K562 (cell line): ENCODE results near the gene ZNF544. TPM values are rescaled to one million over a fixed set of nuclear protein-coding genes. Genes with fewer than 3 reads are reported as not detected.
A peak's percentile ranks its signal among the peaks of the same experiment; 100 is the strongest.

ENCODE experiments used
- ASH1L ChIP-seq: fragments of 450-650 bp; IDR thresholded peaks from 2 replicates; pipeline ENCODE4 v1.6.1; 2018; ENCODE audit warnings: borderline replicate concordance, mild to moderate bottlenecking, low read depth; ENCODE audit not compliant: partially characterized antibody
- ATF2 ChIP-seq: sonication (generic); formaldehyde crosslinking; IDR thresholded peaks from 2 replicates; pipeline ENCODE4 v1.8.1; 2022; ENCODE audit warnings: missing genetic modification reagents
- CC2D1A ChIP-seq: fragments of 450-650 bp; IDR thresholded peaks from 2 replicates; pipeline ENCODE4 v1.6.1; 2017; ENCODE audit warnings: mild to moderate bottlenecking
- CCNT2 ChIP-seq: IDR thresholded peaks from 2 replicates; pipeline ENCODE4 v1.6.1; 2011; ENCODE audit warnings: borderline replicate concordance, low read depth, mild to moderate bottlenecking, moderate library complexity, mixed read lengths, low read length; ENCODE audit not compliant: insufficient read length; ENCODE audit errors: extremely low read depth
- DPF2 ChIP-seq: fragments of 450-650 bp; IDR thresholded peaks from 2 replicates; pipeline ENCODE4 v1.6.1; 2016
- E2F8 ChIP-seq: fragments of 450-650 bp; IDR thresholded peaks from 2 replicates; pipeline ENCODE4 v1.7.1; 2018; ENCODE audit warnings: mild to moderate bottlenecking, low read depth; ENCODE audit not compliant: partially characterized antibody
- ETS1 ChIP-seq: conservative IDR thresholded peaks from 2 replicates; pipeline ENCODE4 v1.6.1; 2011; ENCODE audit warnings: low read depth, mild to moderate bottlenecking, low read length; ENCODE audit not compliant: control insufficient read depth
- JUNB ChIP-seq: fragments of 450-650 bp; formaldehyde crosslinking; conservative IDR thresholded peaks from 2 replicates; pipeline ENCODE4 v1.4.0; 2020; ENCODE audit warnings: mild to moderate bottlenecking
- KAT8 ChIP-seq: fragments of 450-650 bp; IDR thresholded peaks from 2 replicates; pipeline ENCODE4 v1.6.1; 2016; ENCODE audit warnings: low read depth, mild to moderate bottlenecking
- MTA1 ChIP-seq: fragments of 450-650 bp; IDR thresholded peaks from 2 replicates; pipeline ENCODE4 v1.6.1; 2017; ENCODE audit warnings: borderline replicate concordance
- MTF1 ChIP-seq: fragments of 250-450 bp; sonication (Bioruptor Pico); IDR thresholded peaks from 2 replicates; pipeline ENCODE4 v1.9.0; 2021; ENCODE audit warnings: moderate library complexity, mild to moderate bottlenecking, inconsistent platforms, borderline replicate concordance
- PHB2 ChIP-seq: fragments of 450-650 bp; IDR thresholded peaks from 2 replicates; pipeline ENCODE4 v1.6.1; 2017; ENCODE audit warnings: low read depth
- PHF8 ChIP-seq: fragments of 200-600 bp; sonication (generic); IDR thresholded peaks from 2 replicates; pipeline ENCODE4 v1.6.1; 2012; ENCODE audit warnings: mixed run types, mild to moderate bottlenecking, inconsistent platforms, low read length, moderate library complexity, borderline replicate concordance
- PTRF ChIP-seq: fragments of 450-650 bp; IDR thresholded peaks from 2 replicates; pipeline ENCODE4 v1.6.1; 2016; ENCODE audit warnings: mild to moderate bottlenecking, missing genetic modification characterization, missing compliant biosample characterization
- RNF2 ChIP-seq: sonication (generic); IDR thresholded peaks from 2 replicates; pipeline ENCODE4 v1.6.1; 2016
- RUNX1 ChIP-seq: sonication (generic); IDR thresholded peaks from 2 replicates; pipeline ENCODE4 v1.6.1; 2016; ENCODE audit warnings: antibody characterized with exemption, low read depth
- SAFB ChIP-seq: fragments of 200-400 bp; formaldehyde crosslinking; IDR thresholded peaks from 2 replicates; pipeline ENCODE4 v1.6.1; 2017; ENCODE audit warnings: low read depth, low read length, borderline replicate concordance
- SMARCA4 ChIP-seq: fragments of 450-650 bp; IDR thresholded peaks from 2 replicates; pipeline ENCODE4 v1.6.1; 2016
- ZNF121 ChIP-seq: sonication (generic); formaldehyde crosslinking; conservative IDR thresholded peaks from 2 replicates; pipeline ENCODE4 v1.8.0; 2022; ENCODE audit warnings: missing genetic modification reagents
- ZNF165 ChIP-seq: fragments of 250-450 bp; sonication (Bioruptor Pico); IDR thresholded peaks from 2 replicates; pipeline ENCODE4 v1.4.0; 2020; ENCODE audit warnings: borderline replicate concordance
- ZNF197 ChIP-seq: fragments of 200-800 bp; sonication (Bioruptor generic); IDR thresholded peaks from 2 replicates; pipeline ENCODE4 v1.6.1; 2016; ENCODE audit warnings: low read depth, missing genetic modification characterization, missing compliant biosample characterization
- ZNF41 ChIP-seq: fragments of 250-450 bp; sonication (Bioruptor Pico); conservative IDR thresholded peaks from 2 replicates; pipeline ENCODE4 v1.4.0; 2020; ENCODE audit warnings: mild to moderate bottlenecking
- ZNF75A ChIP-seq: fragments of 450-650 bp; formaldehyde crosslinking; IDR thresholded peaks from 2 replicates; pipeline ENCODE4 v1.4.0; 2020; ENCODE audit warnings: mild to moderate bottlenecking
- ZNF76 ChIP-seq: fragments of 250-450 bp; sonication (Bioruptor Pico); IDR thresholded peaks from 2 replicates; pipeline ENCODE4 v1.4.0; 2020; ENCODE audit warnings: mild to moderate bottlenecking, moderate library complexity, borderline replicate concordance
- polyA plus RNA-seq, 8 experiments: library from polyadenylated mRNA; depleted of rRNA in 4 of 8; stranded (reverse) in 5 of 8; unstranded in 3 of 8; fragments of >200 nt; fragmentation: Nextera tagmentation in 2 of 8; fragmentation: Illumina TruSeq in 1 of 8; extraction: Ambion mirVana in 2 of 8; extraction: Trizol in 1 of 8; gene quantifications; 2 replicates each; pipeline versions ENCODE4 v1.2.1 to v1.2.3, GENCODE V29; 2011 to 2014; ENCODE audit warnings: inconsistent platforms in 1 of 8, missing spikeins in 1 of 8
- total RNA-seq, 7 experiments: library from RNA; depleted of rRNA in 6 of 7; stranded (reverse); fragments of >200 nt in 6 of 7; fragmentation: Illumina TruSeq in 2 of 7; extraction: Trizol in 2 of 7; gene quantifications; 2 replicates each; pipeline versions ENCODE4 v1.2.1 to v1.2.3, GENCODE V29; 2011 to 2021; ENCODE audit warnings: low replicate concordance in 1 of 7
- TF ChIP-seq, protein P1 (sequence below): sonication (generic); formaldehyde crosslinking; IDR thresholded peaks from 2 replicates; pipeline ENCODE4 v1.8.0; 2022; ENCODE audit warnings: mild to moderate bottlenecking, missing genetic modification reagents

Gene ZNF544
- total and polyA plus RNA-seq, 9 of the 15 experiments (the other 6 are each of a cell fraction or from before 2014, with no cell fraction given) = 23.6 to 59.0 (median 41.4) TPM

- TF ChIP-seq ATF2 (CRISPR knock-in tag) (no peak), PHB2 (no peak), E2F8 (peak; percentile 6), ZNF41 (CRISPR knock-in tag) (no peak), MTF1 (CRISPR knock-in tag) (no peak), DPF2 (no peak), ZNF121 (CRISPR knock-in tag) (no peak; the same call in 1 of the 2 replicates), JUNB (CRISPR knock-in tag) (no peak), CCNT2 (no peak), ASH1L (peak; percentile 96), PTRF (tag) (no peak), ZNF75A (no peak), SAFB (no peak), RUNX1 (no peak), RNF2 (peak; percentile 72; the same call in 1 of the 2 replicates), MTA1 (no peak), CC2D1A (no peak), SMARCA4 (no peak), ETS1 (peak; percentile 11; the same call in 1 of the 2 replicates), ZNF76 (CRISPR knock-in tag) (no peak; the same call in 1 of the 2 replicates), PHF8 (peak; percentile 85), KAT8 (no peak), ZNF165 (no peak), ZNF197 (CRISPR knock-in tag) (no peak)
- TF ChIP-seq, protein P1, sequence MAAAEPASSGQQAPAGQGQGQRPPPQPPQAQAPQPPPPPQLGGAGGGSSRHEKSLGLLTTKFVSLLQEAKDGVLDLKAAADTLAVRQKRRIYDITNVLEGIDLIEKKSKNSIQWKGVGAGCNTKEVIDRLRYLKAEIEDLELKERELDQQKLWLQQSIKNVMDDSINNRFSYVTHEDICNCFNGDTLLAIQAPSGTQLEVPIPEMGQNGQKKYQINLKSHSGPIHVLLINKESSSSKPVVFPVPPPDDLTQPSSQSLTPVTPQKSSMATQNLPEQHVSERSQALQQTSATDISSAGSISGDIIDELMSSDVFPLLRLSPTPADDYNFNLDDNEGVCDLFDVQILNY (CRISPR knock-in tag) = no peak
These were observed 49.9 kb downstream of the ZNF544 start, which contains the start of gene ZNF8 (continued) for GRCh38 chr19:58278541-58279041.
